RWPE2 (cell line): ENCODE data around the gene PLEKHD1.

ENCODE experiments used
- ATAC-seq: fragments of 200-7000 bp; cut with Tn5 transposase; 3 replicates; pipeline ENCODE4 v1.9.1; 2021; ENCODE audit warnings: low read depth
- DNase-seq: peaks from one replicate; pipeline ENCODE4 v3.0.0-alpha.2; 2020; ENCODE audit warnings: low spot score
- H3K27ac ChIP-seq: fragments of 450-650 bp; 2 replicates; pipeline ENCODE4 v1.5.1; 2017; ENCODE audit warnings: mild to moderate bottlenecking; ENCODE audit not compliant: poor library complexity, severe bottlenecking
- H3K27me3 ChIP-seq: fragments of 250-450 bp; sonication (Bioruptor Pico); 2 replicates; pipeline ENCODE4 v1.5.1; 2021; ENCODE audit warnings: mild to moderate bottlenecking, moderate library complexity; ENCODE audit not compliant: insufficient read depth, poor library complexity, severe bottlenecking
- H3K36me3 ChIP-seq: fragments of 250-450 bp; sonication (Bioruptor Pico); 2 replicates; pipeline ENCODE4 v1.5.1; 2020; ENCODE audit warnings: low read depth, mild to moderate bottlenecking, moderate library complexity
- H3K4me1 ChIP-seq: fragments of 250-450 bp; sonication (Bioruptor Pico); 2 replicates; pipeline ENCODE4 v1.5.1; 2021; ENCODE audit warnings: mild to moderate bottlenecking, moderate library complexity; ENCODE audit not compliant: insufficient read depth, poor library complexity, severe bottlenecking
- H3K4me3 ChIP-seq: fragments of 250-450 bp; sonication (Bioruptor Pico); 2 replicates; pipeline ENCODE4 v1.5.1; 2021; ENCODE audit warnings: mild to moderate bottlenecking, moderate library complexity; ENCODE audit not compliant: severe bottlenecking
- H3K9me3 ChIP-seq: fragments of 250-450 bp; sonication (Bioruptor Pico); 2 replicates; pipeline ENCODE4 v1.5.1; 2021; ENCODE audit warnings: mild to moderate bottlenecking, moderate library complexity; ENCODE audit not compliant: severe bottlenecking
- CTCF ChIP-seq: fragments of 450-650 bp; IDR thresholded peaks from one replicate; pipeline ENCODE4 v1.5.1; 2017; ENCODE audit warnings: mild to moderate bottlenecking, moderate library complexity; ENCODE audit not compliant: poor library complexity, severe bottlenecking

The PLEKHD1 gene

DNA sequence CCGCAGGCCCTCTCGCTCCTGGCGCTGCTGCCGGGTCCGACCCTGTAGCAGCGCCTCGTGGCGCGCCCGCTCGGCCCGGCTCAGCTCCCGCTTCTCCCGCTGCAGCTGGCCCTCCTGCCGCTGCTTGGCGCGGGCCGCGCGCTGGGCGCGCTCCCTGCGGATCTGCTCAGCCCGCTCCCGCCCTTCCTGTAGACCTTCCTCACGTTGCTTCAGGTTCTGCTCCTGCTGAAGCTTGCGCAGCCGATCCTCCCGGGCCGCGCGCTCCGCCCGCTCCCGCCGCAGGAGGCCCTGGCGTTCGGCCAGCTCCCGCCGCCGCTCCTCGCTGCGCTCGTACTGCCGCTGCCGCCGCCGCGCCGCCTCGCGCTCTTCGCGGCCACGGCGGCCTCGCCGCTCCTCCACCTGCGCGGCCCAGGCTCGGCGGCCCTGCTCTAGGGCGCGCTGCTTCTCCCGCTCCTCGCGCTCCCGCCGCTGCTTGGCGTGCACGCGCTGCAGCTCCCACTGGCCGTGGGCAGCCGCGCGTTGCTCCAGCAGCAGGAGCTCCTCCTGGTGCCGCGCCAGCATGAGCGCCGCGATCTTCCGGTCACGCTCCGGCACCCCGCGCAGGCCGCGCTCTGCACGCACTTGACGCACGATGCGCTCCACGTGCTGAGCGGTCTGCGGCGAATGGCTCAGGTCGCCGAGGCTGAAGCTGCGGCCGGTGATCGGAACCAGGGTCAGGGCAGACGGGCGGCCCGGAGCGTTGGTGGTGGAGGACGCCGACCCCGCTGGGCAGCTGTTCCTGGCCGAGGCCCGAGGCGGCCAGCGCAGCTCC lies 87.7 kb downstream of the PLEKHD1 start:
- Histone ChIP-seq H3K36me3 (no peaks in the 10 kb centered on the region), H3K27ac (no peak overlapping the region), H3K4me3 (peak overlapping the region; percentile 26), H3K4me1 (peaks cover 2% of the 10 kb centered on the region), H3K9me3 (no peaks in the 10 kb centered on the region), H3K27me3 (peaks cover 92% of the 10 kb centered on the region)
- ATAC-seq (peak; percentile 46), DNase-seq (no peak)
- no peak for TF ChIP-seq CTCF

DNA sequence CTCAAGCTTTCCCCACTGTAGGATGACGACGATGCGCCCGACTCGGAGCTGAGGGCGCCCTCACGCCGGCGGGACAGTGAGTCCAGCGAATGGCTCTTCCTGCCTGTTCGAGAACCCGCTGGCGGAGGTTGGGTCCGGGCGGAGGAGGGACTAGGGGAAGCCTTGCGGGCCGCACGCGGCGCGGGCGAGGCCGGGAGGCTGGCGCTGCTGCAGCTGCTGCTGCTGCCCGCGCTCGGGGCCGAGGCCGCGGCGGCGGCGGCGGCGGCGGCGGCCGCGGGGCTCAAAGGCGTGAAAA lies 88.3 kb downstream of the PLEKHD1 start:
- no peak for DNase-seq
- Histone ChIP-seq H3K4me1 (peaks cover 2% of the 10 kb centered on the region), H3K27me3 (peaks cover 87% of the 10 kb centered on the region), H3K36me3 (no peaks in the 10 kb centered on the region), H3K4me3 (no peak overlapping the region), H3K9me3 (no peaks in the 10 kb centered on the region), H3K27ac (no peak overlapping the region)
- TF ChIP-seq CTCF = no peak
- no peak for ATAC-seq

DNA sequence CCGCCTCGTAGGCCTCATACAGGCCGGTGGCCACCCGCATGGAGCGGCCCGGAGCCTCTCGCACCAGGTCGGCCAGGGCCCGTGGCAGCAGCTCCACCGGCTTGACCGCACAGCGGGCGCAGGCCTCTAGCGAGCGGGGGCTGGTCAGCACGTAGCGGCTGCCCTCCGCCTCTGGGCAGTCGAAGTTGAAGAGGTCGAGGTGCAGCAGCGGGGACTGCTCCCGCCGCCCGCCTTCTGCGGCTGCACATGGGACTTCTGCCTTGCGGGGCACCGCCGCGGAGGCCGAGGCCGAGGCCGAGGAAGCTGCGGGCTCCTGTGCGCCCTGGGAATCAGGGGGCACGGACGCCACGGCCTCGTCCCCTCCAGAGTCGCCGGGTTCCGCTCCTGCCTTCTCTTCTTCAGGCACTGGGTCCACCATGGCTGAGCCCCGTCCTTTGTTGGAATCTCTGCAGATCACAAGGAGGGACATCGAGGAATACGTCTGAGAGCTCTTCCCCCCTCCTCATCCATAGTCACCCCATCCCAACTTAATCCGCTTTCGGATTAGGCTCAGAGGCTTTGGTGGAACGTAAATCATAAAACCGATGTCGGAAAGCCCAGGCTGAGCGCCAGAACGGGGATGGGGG lies 88.8 kb downstream of the PLEKHD1 start:
- DNase-seq = no peak
- no peaks in the 10 kb centered on the region for H3K9me3 ChIP-seq
- no peak overlapping the region for H3K27ac ChIP-seq
- TF ChIP-seq CTCF = no peak
- no peaks in the 10 kb centered on the region for H3K36me3 ChIP-seq
- peaks cover 2% of the 10 kb centered on the region for H3K4me1 ChIP-seq
- H3K4me3 ChIP-seq = no peak overlapping the region
- ATAC-seq = no peak
- H3K27me3 ChIP-seq = peaks cover 82% of the 10 kb centered on the region

- peaks cover 76% of the 10 kb centered on the region for H3K27me3 ChIP-seq
- H3K27ac ChIP-seq = no peak overlapping the region
- DNase-seq = no peak
- H3K36me3 ChIP-seq = no peaks in the 10 kb centered on the region
- no peak for ATAC-seq
- no peak for TF ChIP-seq CTCF
- H3K4me1 ChIP-seq = peaks cover 2% of the 10 kb centered on the region
- H3K4me3 ChIP-seq = no peak overlapping the region
- H3K9me3 ChIP-seq = no peaks in the 10 kb centered on the region
Observed at GRCh38 chr14:69573831-69574262, 89.3 kb downstream of the PLEKHD1 start.
